Activated naive CD8-positive, alpha-beta T cell treated with anti-CD3 and anti-CD28 coated beads, Interleukin-2, amount 10 ng/mL, durations not matched to agents 7 days and 5 days (primary cell): ENCODE results near the gene MAP1LC3B. TPM values are rescaled to one million over a fixed set of nuclear protein-coding genes. Genes with fewer than 3 reads are reported as not detected.
"Not testable (repeated sequence)": the region's sequence is repeated elsewhere in the genome, so short reads cannot be mapped to it uniquely, and the experiment has no call there.

ENCODE experiments used
- ATAC-seq: fragments of 150-1000 bp; cut with Tn5 transposase; one replicate; pipeline ENCODE4 v1.10.0; 2021; ENCODE audit warnings: low read depth, moderate library complexity
- POLR2A ChIA-PET: fragments of 350-600 bp; sonication (Branson Sonifier 250); formaldehyde crosslinking; loops from one replicate; lab custom pipeline; 2021; ENCODE audit warnings: antibody characterized with exemption; lab: Charles Lee
- DNase-seq: peaks from one replicate; pipeline ENCODE4 v3.0.0; 2021
- H3K27ac Mint-ChIP-seq: one replicate; pipeline ENCODE4 v1.8.0; 2022; ENCODE audit warnings: mild to moderate bottlenecking, mixed read lengths
- H3K27me3 Mint-ChIP-seq: one replicate; pipeline ENCODE4 v1.8.0; 2022; ENCODE audit warnings: mild to moderate bottlenecking, moderate library complexity, mixed read lengths
- H3K36me3 Mint-ChIP-seq: one replicate; pipeline ENCODE4 v1.8.0; 2021; ENCODE audit warnings: mild to moderate bottlenecking, mixed read lengths
- H3K4me1 Mint-ChIP-seq: one replicate; pipeline ENCODE4 v1.8.0; 2021; ENCODE audit warnings: mixed read lengths
- H3K4me3 Mint-ChIP-seq: one replicate; pipeline ENCODE4 v1.8.0; 2022; ENCODE audit warnings: mild to moderate bottlenecking, moderate library complexity, mixed read lengths
- H3K9me3 Mint-ChIP-seq: one replicate; pipeline ENCODE4 v1.8.0; 2021; ENCODE audit warnings: mixed read lengths
- total RNA-seq, 2 experiments: library from RNA; stranded (reverse); gene quantifications; one replicate each; pipeline ENCODE4 v1.2.3, GENCODE V29; 2021

The MAP1LC3B gene
- total RNA-seq, 2 experiments from 2014 or later: 55.6 to 57.4 TPM

DNA sequence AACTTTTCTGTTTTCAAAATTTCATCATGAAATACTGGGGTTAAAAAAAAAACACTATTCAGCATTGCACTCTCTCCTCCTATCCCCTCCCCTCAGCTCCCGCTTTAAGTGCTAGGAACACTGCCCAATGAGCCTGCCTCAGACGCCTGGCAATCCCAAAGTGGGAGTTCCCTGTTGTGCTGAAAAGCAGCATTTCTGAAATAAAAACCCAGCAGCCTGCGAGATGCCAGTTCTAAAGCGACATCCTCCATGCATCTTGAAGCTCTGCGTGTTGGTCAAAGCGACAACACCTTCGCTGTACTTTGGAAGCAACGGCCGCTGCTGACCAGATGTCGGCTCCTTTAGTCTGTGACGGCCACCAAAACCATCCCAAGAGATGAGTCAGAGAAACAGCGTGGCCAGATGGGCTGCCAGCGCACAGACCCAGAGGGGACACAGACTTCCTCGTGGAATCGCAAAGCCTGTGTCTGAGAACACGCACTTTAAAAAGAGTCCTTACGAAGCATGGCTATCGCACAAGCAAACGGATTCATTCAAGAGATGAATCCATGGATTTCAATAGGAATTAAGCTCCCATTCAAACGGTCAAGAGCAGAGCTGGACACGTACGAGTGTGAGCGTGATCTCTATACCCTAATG lies 41.3 kb upstream of the MAP1LC3B start:
- ATAC-seq (no peak), DNase-seq (no peak)
- H3K9me3 Mint-ChIP-seq: no peaks in the 10 kb centered on the region
- no peaks in the 10 kb centered on the region for H3K4me1 Mint-ChIP-seq
- no peaks in the 10 kb centered on the region for H3K27me3 Mint-ChIP-seq
- no peak overlapping the region for H3K4me3 Mint-ChIP-seq
- H3K27ac Mint-ChIP-seq: no peak overlapping the region
- POLR2A ChIA-PET: no interaction called here
- H3K36me3 Mint-ChIP-seq: peaks cover 2% of the 10 kb centered on the region

DNA sequence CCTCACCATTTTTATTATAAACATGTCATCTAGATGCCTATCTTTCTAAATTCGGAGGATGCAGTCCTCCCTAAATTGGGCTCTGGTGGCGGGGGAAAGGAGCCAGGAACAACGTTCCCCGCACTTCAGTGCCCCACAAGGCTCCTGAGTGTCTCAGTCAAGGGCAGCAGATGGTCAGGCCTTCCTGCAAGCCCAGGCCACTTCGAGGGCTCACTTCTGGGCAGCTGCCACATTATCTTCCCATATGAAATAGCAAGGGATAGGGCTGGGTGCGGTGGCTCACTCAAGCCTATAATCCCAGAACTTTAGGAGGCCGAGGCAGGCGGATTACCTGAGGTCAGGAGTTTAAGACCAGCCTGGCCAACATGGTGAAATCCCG lies 40.8 kb upstream of the MAP1LC3B start:
- DNase-seq (no peak), ATAC-seq (no peak)
- Mint-ChIP-seq H3K9me3 (no peaks in the 10 kb centered on the region), H3K27ac (no peak overlapping the region), H3K4me1 (no peaks in the 10 kb centered on the region), H3K4me3 (no peak overlapping the region), H3K27me3 (no peaks in the 10 kb centered on the region), H3K36me3 (peaks cover under 1% of the 10 kb centered on the region)
- POLR2A ChIA-PET: no interaction called here

DNA sequence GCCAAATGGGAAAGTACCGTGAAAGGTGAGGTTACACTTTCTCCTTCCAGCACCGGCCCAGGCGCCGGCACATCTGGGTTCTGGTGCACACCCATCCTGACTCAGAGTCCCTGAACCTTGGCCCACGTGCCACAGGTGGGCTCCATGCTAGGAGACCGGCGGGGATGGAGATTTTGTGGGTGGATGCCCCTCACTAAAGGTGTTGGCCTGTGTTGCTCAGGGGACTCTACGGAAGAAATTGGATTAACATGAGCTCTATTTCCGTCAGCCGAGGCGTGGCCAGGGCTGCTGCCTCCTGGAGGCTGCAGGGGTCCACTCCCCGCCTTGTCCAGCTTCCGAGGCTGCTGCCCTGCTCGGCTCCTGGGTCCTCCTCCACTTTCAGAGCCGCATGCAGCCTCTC lies 39.3 kb upstream of the MAP1LC3B start:
- Mint-ChIP-seq H3K4me3 (no peak overlapping the region), H3K36me3 (no peaks in the 10 kb centered on the region), H3K27ac (no peak overlapping the region), H3K27me3 (no peaks in the 10 kb centered on the region), H3K4me1 (no peaks in the 10 kb centered on the region), H3K9me3 (no peaks in the 10 kb centered on the region)
- POLR2A ChIA-PET: no interaction called here
- ATAC-seq: no peak
- DNase-seq: no peak

DNA sequence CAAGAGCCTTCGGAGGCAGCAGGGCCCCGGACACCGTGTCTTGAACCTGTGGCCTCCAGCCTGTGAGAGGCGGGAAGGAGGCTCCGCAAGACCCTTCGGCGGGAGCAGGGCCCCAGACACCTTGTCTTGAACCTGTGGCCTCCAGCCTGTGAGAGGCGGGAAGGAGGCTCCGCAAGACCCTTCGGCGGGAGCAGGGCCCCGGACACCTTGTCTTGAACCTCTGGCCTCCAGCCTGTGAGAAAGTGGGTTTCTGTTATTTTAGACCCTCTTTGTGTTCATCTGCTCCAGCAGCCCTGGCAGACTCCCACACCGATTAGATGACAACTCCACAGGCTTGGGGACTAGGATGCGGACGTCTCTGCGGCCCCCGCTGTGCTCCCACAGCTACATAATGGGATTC lies 38.5 kb upstream of the MAP1LC3B start:
- no peaks in the 10 kb centered on the region for H3K27me3 Mint-ChIP-seq
- no peaks in the 10 kb centered on the region for H3K9me3 Mint-ChIP-seq
- H3K36me3 Mint-ChIP-seq: no peaks in the 10 kb centered on the region
- no peak for DNase-seq
- no peak overlapping the region for H3K27ac Mint-ChIP-seq
- no peak for ATAC-seq
- POLR2A ChIA-PET: no interaction called here
- H3K4me3 Mint-ChIP-seq: no peak overlapping the region
- H3K4me1 Mint-ChIP-seq: no peaks in the 10 kb centered on the region

DNA sequence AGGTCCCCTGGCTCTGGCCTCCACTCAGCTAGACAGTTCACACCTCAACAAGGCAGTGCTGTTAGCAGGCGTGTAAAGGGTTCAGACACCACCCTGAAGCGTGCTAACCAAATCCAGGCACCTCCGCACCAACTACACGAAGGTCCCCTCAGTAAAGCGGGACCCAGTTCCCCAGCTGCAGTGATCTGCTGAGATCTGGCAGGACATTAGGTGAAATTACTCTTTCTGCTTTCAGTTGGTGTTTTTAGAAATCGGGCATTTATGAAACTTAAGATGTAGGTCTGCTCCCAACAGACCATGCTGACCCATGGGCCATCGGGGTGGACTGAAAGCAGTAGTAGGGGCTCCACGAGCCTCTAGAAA lies 35.7 kb upstream of the MAP1LC3B start:
- no peaks in the 10 kb centered on the region for H3K36me3 Mint-ChIP-seq
- ATAC-seq: no peak

DNA sequence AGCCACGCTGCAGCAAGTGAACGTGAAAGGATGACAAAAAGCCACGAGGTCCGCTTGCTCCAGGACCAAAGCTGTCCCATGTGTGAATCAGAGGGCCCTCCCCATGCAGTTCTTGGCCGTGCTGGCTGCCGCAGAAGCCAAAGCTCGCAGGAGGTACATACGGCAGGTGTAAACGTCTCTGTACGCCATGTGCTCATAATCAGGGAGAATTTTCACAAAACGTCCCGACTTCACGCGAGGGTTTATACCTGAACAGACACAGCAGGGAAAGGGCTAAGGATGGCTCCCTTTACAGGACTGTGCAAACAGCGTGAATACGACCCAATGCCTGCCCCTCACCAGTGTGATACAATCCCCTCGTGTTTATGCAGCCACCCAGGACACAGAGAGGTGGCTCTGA lies 33.9 kb upstream of the MAP1LC3B start:
- no peak overlapping the region for H3K4me3 Mint-ChIP-seq
- POLR2A ChIA-PET: no interaction called here
- no peak for ATAC-seq
- no peaks in the 10 kb centered on the region for H3K36me3 Mint-ChIP-seq
- no peaks in the 10 kb centered on the region for H3K4me1 Mint-ChIP-seq
- no peak for DNase-seq
- H3K9me3 Mint-ChIP-seq: no peaks in the 10 kb centered on the region
- H3K27ac Mint-ChIP-seq: no peak overlapping the region
- no peaks in the 10 kb centered on the region for H3K27me3 Mint-ChIP-seq

More for the DNA sequence above, 35.7 kb upstream of the MAP1LC3B start:
- Mint-ChIP-seq H3K9me3 (no peaks in the 10 kb centered on the region), H3K4me1 (no peaks in the 10 kb centered on the region), H3K4me3 (no peak overlapping the region), H3K27me3 (no peaks in the 10 kb centered on the region), H3K27ac (no peak overlapping the region)
- POLR2A ChIA-PET: no interaction called here
- no peak for DNase-seq

DNA sequence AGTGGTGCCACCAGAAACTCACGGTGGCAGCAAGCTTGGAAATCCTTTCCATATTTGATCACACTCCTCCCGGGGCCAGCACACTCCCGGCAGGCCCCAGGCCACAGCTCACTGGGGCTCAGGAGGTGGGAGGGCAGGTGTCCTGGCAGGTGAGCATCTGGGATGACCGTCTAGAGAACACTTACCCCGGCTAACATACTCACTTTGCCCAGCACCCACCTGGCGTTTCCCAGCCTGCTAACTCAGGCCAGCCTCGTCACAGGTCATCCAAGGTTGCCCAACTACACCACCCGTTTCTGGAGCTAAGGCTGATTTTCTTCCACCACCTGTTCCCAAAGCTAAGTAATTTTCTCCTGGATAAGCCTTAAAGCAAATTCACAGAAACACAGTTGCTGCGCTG lies 33.4 kb upstream of the MAP1LC3B start:
- no peak for DNase-seq
- POLR2A ChIA-PET: no interaction called here
- Mint-ChIP-seq H3K36me3 (no peaks in the 10 kb centered on the region), H3K27ac (no peak overlapping the region), H3K9me3 (no peaks in the 10 kb centered on the region), H3K4me3 (no peak overlapping the region), H3K27me3 (no peaks in the 10 kb centered on the region), H3K4me1 (peaks cover 3% of the 10 kb centered on the region)
- no peak for ATAC-seq

DNA sequence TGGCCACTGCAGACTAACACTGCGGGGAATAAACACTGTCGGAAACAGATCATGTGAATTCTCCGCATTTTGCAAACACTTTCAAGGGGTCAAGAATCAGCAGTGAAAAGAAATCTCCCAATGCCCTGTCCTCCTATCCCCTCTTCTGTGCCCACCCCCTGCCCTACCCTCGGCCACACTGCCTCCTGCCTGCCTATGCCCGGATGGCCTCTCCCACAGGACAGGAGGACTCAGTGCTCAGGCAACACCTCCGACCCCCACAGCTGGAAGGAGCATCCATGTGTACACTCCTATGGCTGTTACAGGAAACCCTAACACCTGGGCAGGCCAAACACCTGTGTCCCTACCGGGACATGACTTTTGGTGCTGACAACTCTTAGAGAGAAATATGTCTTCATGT lies 33.0 kb upstream of the MAP1LC3B start:
- Mint-ChIP-seq H3K27ac (no peak overlapping the region), H3K36me3 (no peaks in the 10 kb centered on the region), H3K4me1 (peaks cover 4% of the 10 kb centered on the region), H3K4me3 (no peak overlapping the region), H3K9me3 (no peaks in the 10 kb centered on the region), H3K27me3 (no peaks in the 10 kb centered on the region)
- DNase-seq (no peak), ATAC-seq (no peak)
- POLR2A ChIA-PET: no interaction called here

DNA sequence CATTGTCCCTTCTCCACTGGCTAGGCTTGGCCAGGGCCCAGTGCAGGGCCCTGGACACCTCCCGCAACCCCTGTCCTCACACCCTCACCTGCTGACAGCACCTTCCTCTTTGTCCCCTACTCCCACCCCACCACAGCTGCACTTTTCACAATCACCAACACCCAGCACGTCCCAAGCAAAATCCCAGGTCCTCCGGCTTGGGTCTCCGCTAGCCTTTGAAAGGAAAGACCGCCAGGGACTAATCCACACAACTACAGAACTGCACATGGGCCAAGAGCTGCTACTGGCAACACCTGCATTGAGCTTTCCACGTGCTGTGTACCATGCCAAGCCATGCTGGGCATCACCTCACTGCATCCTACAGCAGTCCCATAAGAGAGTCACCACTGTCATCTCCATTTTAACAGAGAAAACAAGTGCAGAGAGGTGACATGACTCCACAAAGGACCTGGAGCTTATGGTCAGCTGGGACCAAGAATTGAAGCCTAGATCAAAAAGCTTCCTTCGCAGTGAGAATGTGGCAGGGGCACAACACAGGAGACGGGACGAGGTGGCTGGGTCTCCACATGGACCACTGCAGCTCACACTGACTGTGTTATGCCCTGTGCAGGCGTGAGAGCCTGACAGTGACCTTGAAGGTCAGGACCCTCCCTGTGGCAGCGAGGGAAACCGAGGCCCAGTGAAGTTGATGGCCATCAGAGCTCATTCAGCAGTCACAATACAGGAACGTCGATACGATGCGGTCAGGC lies 31.1 kb upstream of the MAP1LC3B start:
- DNase-seq (no peak), ATAC-seq (no peak)
- Mint-ChIP-seq H3K9me3 (no peaks in the 10 kb centered on the region), H3K36me3 (no peaks in the 10 kb centered on the region), H3K27me3 (no peaks in the 10 kb centered on the region), H3K27ac (no peak overlapping the region), H3K4me1 (peaks cover 16% of the 10 kb centered on the region), H3K4me3 (no peak overlapping the region)
- POLR2A ChIA-PET: no interaction called here

DNA sequence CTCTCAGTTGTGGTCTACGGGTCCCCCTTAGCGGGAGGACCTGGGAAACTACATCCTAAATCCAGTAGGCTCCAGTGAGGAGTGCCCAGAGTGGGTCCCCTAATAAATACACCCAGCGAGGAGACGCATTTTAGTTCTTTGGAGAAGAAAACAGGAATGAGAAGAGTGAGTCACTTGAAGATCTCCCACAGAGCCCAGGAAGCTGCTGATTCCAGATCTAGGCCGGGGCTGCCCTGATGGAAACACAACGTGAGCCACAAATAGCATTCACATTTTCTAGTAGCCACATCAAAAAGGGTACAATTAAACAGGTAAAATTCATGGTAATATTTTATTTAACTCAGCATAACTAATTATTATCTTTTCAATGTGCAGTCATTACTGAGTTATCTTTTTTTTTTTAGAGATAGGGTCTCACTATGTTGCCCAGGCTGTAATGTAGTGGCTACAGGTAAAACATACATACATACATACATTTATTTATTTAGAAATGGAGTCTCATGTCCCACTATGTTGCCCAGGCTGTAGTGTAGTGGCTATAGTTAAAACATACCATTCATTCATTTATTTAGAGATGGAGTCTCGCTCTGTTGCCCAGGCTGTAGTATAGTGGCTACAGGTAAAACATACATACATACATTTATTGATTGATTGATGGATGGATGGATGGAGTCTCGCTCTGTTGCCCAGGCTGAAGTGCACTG lies 30.1 kb upstream of the MAP1LC3B start:
- POLR2A ChIA-PET: no interaction called here
- DNase-seq: no peak
- no peaks in the 10 kb centered on the region for H3K27me3 Mint-ChIP-seq

DNA sequence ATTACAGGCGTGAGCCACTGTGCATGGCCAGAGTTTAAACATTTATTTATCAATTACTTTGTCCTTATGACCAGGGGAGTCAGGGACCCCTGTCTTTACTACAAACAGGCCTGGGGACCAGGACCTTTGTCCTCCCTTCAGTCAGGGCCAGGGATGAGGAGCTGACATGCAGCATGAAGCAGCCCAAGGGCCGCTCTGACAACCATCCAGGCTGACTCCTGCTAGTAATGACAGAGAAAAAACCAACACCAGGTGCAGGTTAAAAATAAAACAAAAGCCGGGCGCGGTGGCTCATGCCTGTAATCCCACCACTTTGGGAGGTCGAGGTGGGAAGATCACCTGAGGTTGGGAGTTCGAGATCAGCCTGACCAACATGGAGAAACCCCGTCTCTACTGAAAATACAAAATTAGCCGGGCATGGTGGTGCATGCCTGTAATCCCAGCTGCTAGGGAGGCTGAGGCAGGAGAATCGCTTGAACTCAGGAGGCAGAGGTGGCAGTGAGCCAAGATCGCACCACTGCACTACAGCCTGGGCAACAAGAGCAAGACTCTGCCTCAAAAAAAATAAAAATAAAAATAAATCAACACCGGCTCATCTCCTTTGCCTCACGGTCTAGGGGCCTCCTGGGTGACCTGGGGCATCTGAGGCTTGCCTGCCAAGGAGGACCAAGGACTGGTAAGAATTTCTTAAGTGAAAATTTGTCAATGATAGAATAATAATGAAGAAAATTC lies 29.1 kb upstream of the MAP1LC3B start:
- H3K9me3 Mint-ChIP-seq, H3K4me3 Mint-ChIP-seq, ATAC-seq, DNase-seq, H3K27me3 Mint-ChIP-seq, H3K36me3 Mint-ChIP-seq: not testable (repeated sequence)
- H3K27ac Mint-ChIP-seq: peak overlapping the region; percentile 88
- POLR2A ChIA-PET: interaction anchor here (2.7 kb wide), 1 partner anchor 20 kb away, joined by 12 read pairs; the partner anchor contains the start of gene FBXO31
- peaks cover 19% of the 10 kb centered on the region for H3K4me1 Mint-ChIP-seq

More for the DNA sequence above, 30.1 kb upstream of the MAP1LC3B start:
- H3K4me3 Mint-ChIP-seq: no peak overlapping the region
- H3K27ac Mint-ChIP-seq: no peak overlapping the region
- no peaks in the 10 kb centered on the region for H3K36me3 Mint-ChIP-seq
- peaks cover 16% of the 10 kb centered on the region for H3K4me1 Mint-ChIP-seq
- ATAC-seq: no peak
- no peaks in the 10 kb centered on the region for H3K9me3 Mint-ChIP-seq

DNA sequence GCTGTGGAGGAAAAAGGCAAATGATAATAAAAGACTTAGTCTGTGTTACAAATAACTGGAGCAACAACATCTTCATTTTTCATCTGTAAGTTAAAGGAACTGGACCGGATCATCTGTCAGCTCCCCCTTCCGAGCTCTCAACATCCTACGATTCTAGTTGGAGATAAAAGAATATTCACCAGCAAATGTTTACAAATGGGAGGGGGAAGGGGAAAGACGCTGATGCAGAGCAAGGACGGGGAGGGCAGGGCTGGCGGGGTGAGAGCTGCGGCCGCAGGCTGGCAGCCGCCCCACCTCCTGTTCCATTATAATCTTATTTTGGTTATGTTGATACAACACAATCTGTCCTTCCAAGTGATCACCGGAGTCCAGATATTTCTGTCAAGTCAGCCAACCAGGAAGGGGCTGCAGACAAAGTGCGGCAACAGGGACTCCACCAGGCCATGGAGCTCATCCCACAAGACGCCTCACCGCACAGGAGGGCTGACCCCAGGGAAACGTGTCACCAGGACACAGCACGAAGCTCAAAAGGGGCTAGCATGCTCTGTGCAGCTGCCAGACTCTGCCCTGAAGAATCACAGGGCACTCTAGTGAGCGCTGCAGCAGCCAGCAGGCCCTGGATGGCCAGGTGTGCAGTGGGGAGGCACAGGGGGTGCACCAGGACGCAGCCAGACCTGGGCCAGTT lies 28.2 kb upstream of the MAP1LC3B start:
- H3K9me3 Mint-ChIP-seq: no peaks in the 10 kb centered on the region
- H3K4me3 Mint-ChIP-seq: peak overlapping the region; percentile 83
- peaks cover 19% of the 10 kb centered on the region for H3K4me1 Mint-ChIP-seq
- no peaks in the 10 kb centered on the region for H3K27me3 Mint-ChIP-seq
- peak overlapping the region; percentile 88 for H3K27ac Mint-ChIP-seq
- POLR2A ChIA-PET: interaction anchor here (0.6 to 2.7 kb wide), 4 partner anchors 19 to 46 kb away, joined by 3 to 12 read pairs (median 4); partner anchors contain the start of genes FBXO31 and MAP1LC3B
- ATAC-seq: peak; percentile 32
- H3K36me3 Mint-ChIP-seq: no peaks in the 10 kb centered on the region
- DNase-seq: no peak
